HepG2 (cell line): ENCODE measurements around the gene KIF23.

Source experiments
- BRCA1 ChIP-seq: sonication (generic); formaldehyde crosslinking; IDR thresholded peaks from 2 replicates; pipeline ENCODE4 v1.4.0; 2020; ENCODE audit warnings: missing genetic modification reagents
- PCBP2 ChIP-seq: fragments of 200-400 bp; formaldehyde crosslinking; optimal IDR thresholded peaks from 2 replicates; pipeline ENCODE3; 2018; ENCODE audit warnings: low read length, low read depth; ENCODE audit not compliant: poor library complexity, severe bottlenecking
- SOX6 ChIP-seq, 2 experiments: fragments of 450-650 bp in 1 of 2; sonication (generic) in 1 of 2; formaldehyde crosslinking in 1 of 2; IDR thresholded peaks; 2 replicates each; pipeline versions ENCODE4 v1.4.0 to v1.6.1; 2017 to 2020; ENCODE audit warnings: antibody characterized with exemption in 1 of 2, mild to moderate bottlenecking in 1 of 2, missing genetic modification reagents in 1 of 2
- ZBTB7A ChIP-seq: sonication (generic); formaldehyde crosslinking; IDR thresholded peaks from 2 replicates; pipeline ENCODE4 v1.8.0; 2022; ENCODE audit warnings: mild to moderate bottlenecking, missing genetic modification reagents
- ZNF501 ChIP-seq: sonication (generic); formaldehyde crosslinking; IDR thresholded peaks from 2 replicates; pipeline ENCODE4 v1.5.1; 2020; ENCODE audit warnings: mild to moderate bottlenecking, moderate library complexity, missing genetic modification reagents
- TF ChIP-seq, protein P1 (sequence below): sonication (generic); formaldehyde crosslinking; IDR thresholded peaks from 2 replicates; pipeline ENCODE4 v1.5.0; 2020; ENCODE audit warnings: mild to moderate bottlenecking, missing genetic modification reagents, moderate library complexity
- TF ChIP-seq, protein P2 (sequence below): sonication (generic); formaldehyde crosslinking; IDR thresholded peaks from 2 replicates; pipeline ENCODE4 v1.4.0; 2020; ENCODE audit warnings: missing genetic modification reagents
- TF ChIP-seq, protein P3 (sequence below): sonication (generic); formaldehyde crosslinking; IDR thresholded peaks from 2 replicates; pipeline ENCODE4 v1.4.0; 2020; ENCODE audit warnings: mild to moderate bottlenecking, missing genetic modification reagents

DNA sequence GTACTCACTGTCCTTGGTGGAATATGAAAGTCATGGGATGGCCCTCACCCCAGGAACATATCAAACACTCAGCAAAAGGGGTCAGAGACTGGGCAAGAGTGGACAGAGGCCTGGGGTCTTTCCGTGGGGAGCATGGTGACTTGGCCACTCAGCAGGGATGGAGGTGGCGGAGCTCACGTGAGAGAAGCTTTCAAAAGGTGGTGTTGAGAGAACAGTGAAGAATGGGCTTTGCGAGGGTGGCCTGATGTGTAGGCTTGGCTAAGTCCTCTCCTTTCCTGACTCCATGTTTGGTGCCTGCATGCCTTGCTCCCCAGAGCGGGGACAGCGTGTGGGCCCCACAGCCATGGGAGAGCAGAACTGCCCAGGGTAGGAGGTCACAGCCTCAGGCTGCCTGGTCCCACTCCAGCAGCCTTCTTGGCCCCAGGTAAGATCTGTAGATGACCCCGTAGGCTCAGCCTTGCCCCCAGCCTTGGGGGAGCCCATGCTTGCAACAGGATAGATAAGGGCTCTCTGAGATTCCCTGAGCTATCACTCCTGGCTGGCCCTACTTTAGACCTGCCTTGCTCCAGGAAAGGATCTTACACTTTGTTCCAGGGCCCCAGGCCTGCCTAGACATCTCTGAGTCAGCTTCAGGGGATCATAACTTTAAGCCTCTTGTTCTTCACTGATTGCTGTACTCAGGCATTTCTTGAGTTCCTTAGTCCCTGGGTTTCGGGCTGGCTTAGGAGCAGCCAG lies 55.5 kb downstream of the KIF23 start:
- no peak for TF ChIP-seq SOX6 (IDR thresholded peaks at IDR 0.05)
- no peak for TF ChIP-seq SOX6 (CRISPR knock-in tag; IDR thresholded peaks at IDR 0.05)
- TF ChIP-seq ZBTB7A (CRISPR knock-in tag): no peak
- TF ChIP-seq, protein P1, sequence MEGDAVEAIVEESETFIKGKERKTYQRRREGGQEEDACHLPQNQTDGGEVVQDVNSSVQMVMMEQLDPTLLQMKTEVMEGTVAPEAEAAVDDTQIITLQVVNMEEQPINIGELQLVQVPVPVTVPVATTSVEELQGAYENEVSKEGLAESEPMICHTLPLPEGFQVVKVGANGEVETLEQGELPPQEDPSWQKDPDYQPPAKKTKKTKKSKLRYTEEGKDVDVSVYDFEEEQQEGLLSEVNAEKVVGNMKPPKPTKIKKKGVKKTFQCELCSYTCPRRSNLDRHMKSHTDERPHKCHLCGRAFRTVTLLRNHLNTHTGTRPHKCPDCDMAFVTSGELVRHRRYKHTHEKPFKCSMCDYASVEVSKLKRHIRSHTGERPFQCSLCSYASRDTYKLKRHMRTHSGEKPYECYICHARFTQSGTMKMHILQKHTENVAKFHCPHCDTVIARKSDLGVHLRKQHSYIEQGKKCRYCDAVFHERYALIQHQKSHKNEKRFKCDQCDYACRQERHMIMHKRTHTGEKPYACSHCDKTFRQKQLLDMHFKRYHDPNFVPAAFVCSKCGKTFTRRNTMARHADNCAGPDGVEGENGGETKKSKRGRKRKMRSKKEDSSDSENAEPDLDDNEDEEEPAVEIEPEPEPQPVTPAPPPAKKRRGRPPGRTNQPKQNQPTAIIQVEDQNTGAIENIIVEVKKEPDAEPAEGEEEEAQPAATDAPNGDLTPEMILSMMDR (CRISPR knock-in tag): no peak
- TF ChIP-seq, protein P2, sequence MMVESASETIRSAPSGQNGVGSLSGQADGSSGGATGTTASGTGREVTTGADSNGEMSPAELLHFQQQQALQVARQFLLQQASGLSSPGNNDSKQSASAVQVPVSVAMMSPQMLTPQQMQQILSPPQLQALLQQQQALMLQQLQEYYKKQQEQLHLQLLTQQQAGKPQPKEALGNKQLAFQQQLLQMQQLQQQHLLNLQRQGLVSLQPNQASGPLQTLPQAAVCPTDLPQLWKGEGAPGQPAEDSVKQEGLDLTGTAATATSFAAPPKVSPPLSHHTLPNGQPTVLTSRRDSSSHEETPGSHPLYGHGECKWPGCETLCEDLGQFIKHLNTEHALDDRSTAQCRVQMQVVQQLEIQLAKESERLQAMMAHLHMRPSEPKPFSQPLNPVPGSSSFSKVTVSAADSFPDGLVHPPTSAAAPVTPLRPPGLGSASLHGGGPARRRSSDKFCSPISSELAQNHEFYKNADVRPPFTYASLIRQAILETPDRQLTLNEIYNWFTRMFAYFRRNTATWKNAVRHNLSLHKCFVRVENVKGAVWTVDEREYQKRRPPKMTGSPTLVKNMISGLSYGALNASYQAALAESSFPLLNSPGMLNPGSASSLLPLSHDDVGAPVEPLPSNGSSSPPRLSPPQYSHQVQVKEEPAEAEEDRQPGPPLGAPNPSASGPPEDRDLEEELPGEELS: no peak
- no peak for TF ChIP-seq ZNF501 (CRISPR knock-in tag)
- TF ChIP-seq PCBP2: no peak
- no peak for TF ChIP-seq BRCA1 (CRISPR knock-in tag)
- TF ChIP-seq, protein P3, sequence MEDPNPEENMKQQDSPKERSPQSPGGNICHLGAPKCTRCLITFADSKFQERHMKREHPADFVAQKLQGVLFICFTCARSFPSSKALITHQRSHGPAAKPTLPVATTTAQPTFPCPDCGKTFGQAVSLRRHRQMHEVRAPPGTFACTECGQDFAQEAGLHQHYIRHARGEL: no peak
